ENCODE results near the gene ANXA1.

DNA sequence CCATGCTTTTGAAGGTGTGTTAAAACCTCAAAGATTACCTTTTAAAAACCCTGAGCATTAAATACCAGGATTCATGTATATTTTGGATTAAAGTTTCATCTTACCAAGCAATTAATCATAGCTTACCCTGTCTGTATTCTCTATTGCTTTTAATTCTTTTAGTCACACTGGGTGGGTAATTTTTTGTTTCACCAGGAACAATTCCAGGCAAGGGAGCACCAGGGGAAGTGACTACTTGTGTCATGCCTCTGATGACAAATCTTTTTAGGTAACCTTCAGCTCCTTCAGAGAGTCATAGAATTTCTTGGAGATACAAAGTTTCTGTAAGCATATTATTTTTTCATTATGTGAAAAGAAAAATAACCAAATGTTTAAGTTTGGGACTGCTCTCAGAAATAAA lies 33.4 kb upstream of the ANXA1 start:
- TF ChIP-seq, protein P1, sequence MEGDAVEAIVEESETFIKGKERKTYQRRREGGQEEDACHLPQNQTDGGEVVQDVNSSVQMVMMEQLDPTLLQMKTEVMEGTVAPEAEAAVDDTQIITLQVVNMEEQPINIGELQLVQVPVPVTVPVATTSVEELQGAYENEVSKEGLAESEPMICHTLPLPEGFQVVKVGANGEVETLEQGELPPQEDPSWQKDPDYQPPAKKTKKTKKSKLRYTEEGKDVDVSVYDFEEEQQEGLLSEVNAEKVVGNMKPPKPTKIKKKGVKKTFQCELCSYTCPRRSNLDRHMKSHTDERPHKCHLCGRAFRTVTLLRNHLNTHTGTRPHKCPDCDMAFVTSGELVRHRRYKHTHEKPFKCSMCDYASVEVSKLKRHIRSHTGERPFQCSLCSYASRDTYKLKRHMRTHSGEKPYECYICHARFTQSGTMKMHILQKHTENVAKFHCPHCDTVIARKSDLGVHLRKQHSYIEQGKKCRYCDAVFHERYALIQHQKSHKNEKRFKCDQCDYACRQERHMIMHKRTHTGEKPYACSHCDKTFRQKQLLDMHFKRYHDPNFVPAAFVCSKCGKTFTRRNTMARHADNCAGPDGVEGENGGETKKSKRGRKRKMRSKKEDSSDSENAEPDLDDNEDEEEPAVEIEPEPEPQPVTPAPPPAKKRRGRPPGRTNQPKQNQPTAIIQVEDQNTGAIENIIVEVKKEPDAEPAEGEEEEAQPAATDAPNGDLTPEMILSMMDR (IDR thresholded peaks at IDR 0.05): no peak
- no peak for TF ChIP-seq POLR2A (IDR thresholded peaks at IDR 0.05)

All from uterus (tissue), 2 donors.